HepG2 (cell line): ENCODE results near the gene GFPT1. TPM values are rescaled to one million over a fixed set of nuclear protein-coding genes. Genes with fewer than 3 reads are reported as not detected.

Experiments
- CTCF ChIP-seq: sonication (generic); formaldehyde crosslinking; IDR thresholded peaks from 2 replicates; pipeline ENCODE4 v1.5.0; 2020; ENCODE audit warnings: mild to moderate bottlenecking, missing genetic modification reagents, moderate library complexity
- FOXK1 ChIP-seq: sonication (generic); formaldehyde crosslinking; IDR thresholded peaks from 2 replicates; pipeline ENCODE4 v1.4.0; 2020; ENCODE audit warnings: low read depth, missing genetic modification reagents, borderline replicate concordance
- FOXM1 ChIP-seq: sonication (generic); formaldehyde crosslinking; IDR thresholded peaks from 2 replicates; pipeline ENCODE4 v1.5.0; 2020; ENCODE audit warnings: missing genetic modification reagents
- GATA4 ChIP-seq: sonication (generic); IDR thresholded peaks from 2 replicates; pipeline ENCODE4 v1.6.1; 2016; ENCODE audit warnings: antibody characterized with exemption, low read depth, borderline replicate concordance
- HOXA7 ChIP-seq: sonication (generic); formaldehyde crosslinking; IDR thresholded peaks from 2 replicates; pipeline ENCODE4 v1.8.1; 2022; ENCODE audit warnings: mild to moderate bottlenecking, missing genetic modification reagents, moderate library complexity
- MYC ChIP-seq: sonication (generic); formaldehyde crosslinking; IDR thresholded peaks from 2 replicates; pipeline ENCODE4 v1.9.0; 2021; ENCODE audit warnings: missing genetic modification reagents, borderline replicate concordance
- NFRKB ChIP-seq: fragments of 450-650 bp; IDR thresholded peaks from 2 replicates; pipeline ENCODE4 v1.6.1; 2017
- NRL ChIP-seq: sonication (generic); formaldehyde crosslinking; IDR thresholded peaks from 2 replicates; pipeline ENCODE4 v1.5.0; 2020; ENCODE audit warnings: missing genetic modification reagents, mild to moderate bottlenecking, moderate library complexity, borderline replicate concordance
- ONECUT2 ChIP-seq: sonication (generic); formaldehyde crosslinking; IDR thresholded peaks from 2 replicates; pipeline ENCODE4 v1.4.0; 2020; ENCODE audit warnings: missing genetic modification reagents
- POLR2G ChIP-seq: fragments of 200-400 bp; formaldehyde crosslinking; IDR thresholded peaks from 2 replicates; pipeline ENCODE4 v1.6.1; 2018; ENCODE audit warnings: mild to moderate bottlenecking, low read depth, low read length, moderate library complexity
- RBM39 ChIP-seq: fragments of 200-400 bp; formaldehyde crosslinking; IDR thresholded peaks from one replicate; pipeline ENCODE4 v1.6.1; 2018; ENCODE audit warnings: antibody characterized with exemption, mild to moderate bottlenecking, low read depth, low read length; ENCODE audit not compliant: poor library complexity, severe bottlenecking
- TGIF2 ChIP-seq: IDR thresholded peaks from 2 replicates; pipeline ENCODE4 v1.6.1; 2016; ENCODE audit warnings: control low read depth, missing compliant biosample characterization
- ZBTB14 ChIP-seq: sonication (generic); formaldehyde crosslinking; IDR thresholded peaks from 2 replicates; pipeline ENCODE4 v1.4.0; 2020; ENCODE audit warnings: missing genetic modification reagents
- ZKSCAN5 ChIP-seq: sonication (generic); formaldehyde crosslinking; IDR thresholded peaks from 2 replicates; pipeline ENCODE4 v1.5.1; 2020; ENCODE audit warnings: mild to moderate bottlenecking, missing genetic modification reagents
- ZNF224 ChIP-seq: sonication (generic); formaldehyde crosslinking; IDR thresholded peaks from 2 replicates; pipeline ENCODE4 v1.5.0; 2020; ENCODE audit warnings: mild to moderate bottlenecking, missing genetic modification reagents
- ZNF274 ChIP-seq: sonication (generic); formaldehyde crosslinking; IDR thresholded peaks from 2 replicates; pipeline ENCODE4 v1.5.1; 2020; ENCODE audit warnings: mild to moderate bottlenecking, missing genetic modification reagents
- ZNF275 ChIP-seq: sonication (generic); formaldehyde crosslinking; IDR thresholded peaks from 2 replicates; pipeline ENCODE4 v1.8.0; 2022; ENCODE audit warnings: missing genetic modification reagents, mild to moderate bottlenecking, inconsistent platforms, borderline replicate concordance
- ZNF282 ChIP-seq: fragments of 450-650 bp; IDR thresholded peaks from 2 replicates; pipeline ENCODE4 v1.6.1; 2018; ENCODE audit not compliant: partially characterized antibody
- ZNF570 ChIP-seq: sonication (generic); formaldehyde crosslinking; IDR thresholded peaks from 2 replicates; pipeline ENCODE4 v1.4.0; 2020; ENCODE audit warnings: mild to moderate bottlenecking, missing genetic modification reagents, borderline replicate concordance
- ZNF879 ChIP-seq: sonication (generic); formaldehyde crosslinking; IDR thresholded peaks from 2 replicates; pipeline ENCODE4 v1.8.1; 2023; ENCODE audit warnings: missing genetic modification reagents
- ZSCAN21 ChIP-seq: sonication (generic); formaldehyde crosslinking; IDR thresholded peaks from 2 replicates; pipeline ENCODE4 v1.8.0; 2022; ENCODE audit warnings: mild to moderate bottlenecking, missing genetic modification reagents, moderate library complexity, borderline replicate concordance
- polyA plus RNA-seq, 8 experiments: library from polyadenylated mRNA; depleted of rRNA in 3 of 8; stranded (reverse) in 7 of 8; unstranded in 1 of 8; fragments of >200 nt; fragmentation: Illumina TruSeq in 4 of 8; extraction: Trizol in 4 of 8; gene quantifications; 2 replicates each; pipeline versions ENCODE4 v1.2.1 to v1.2.3, GENCODE V29; 2011 to 2016; ENCODE audit warnings: low read depth in 4 of 8, missing spikeins in 1 of 8, mixed read lengths in 1 of 8; ENCODE audit not compliant: insufficient read depth in 1 of 8
- total RNA-seq, 5 experiments: library from RNA; depleted of rRNA; stranded (reverse); fragments of >200 nt; fragmentation: Illumina TruSeq; extraction: Trizol; gene quantifications; 2 replicates each; pipeline ENCODE4 v1.2.3, GENCODE V29; 2016; ENCODE audit warnings: low read depth in 1 of 5
- TF ChIP-seq, protein P1 (sequence below): sonication (generic); formaldehyde crosslinking; IDR thresholded peaks from 2 replicates; pipeline ENCODE4 v1.5.1; 2020; ENCODE audit warnings: missing genetic modification reagents, mild to moderate bottlenecking, borderline replicate concordance

The GFPT1 gene
- total and polyA plus RNA-seq, 2 of the 13 experiments (the other 11 are each of a cell fraction or from before 2014, with no cell fraction given) = 24.0 to 84.9 TPM

DNA sequence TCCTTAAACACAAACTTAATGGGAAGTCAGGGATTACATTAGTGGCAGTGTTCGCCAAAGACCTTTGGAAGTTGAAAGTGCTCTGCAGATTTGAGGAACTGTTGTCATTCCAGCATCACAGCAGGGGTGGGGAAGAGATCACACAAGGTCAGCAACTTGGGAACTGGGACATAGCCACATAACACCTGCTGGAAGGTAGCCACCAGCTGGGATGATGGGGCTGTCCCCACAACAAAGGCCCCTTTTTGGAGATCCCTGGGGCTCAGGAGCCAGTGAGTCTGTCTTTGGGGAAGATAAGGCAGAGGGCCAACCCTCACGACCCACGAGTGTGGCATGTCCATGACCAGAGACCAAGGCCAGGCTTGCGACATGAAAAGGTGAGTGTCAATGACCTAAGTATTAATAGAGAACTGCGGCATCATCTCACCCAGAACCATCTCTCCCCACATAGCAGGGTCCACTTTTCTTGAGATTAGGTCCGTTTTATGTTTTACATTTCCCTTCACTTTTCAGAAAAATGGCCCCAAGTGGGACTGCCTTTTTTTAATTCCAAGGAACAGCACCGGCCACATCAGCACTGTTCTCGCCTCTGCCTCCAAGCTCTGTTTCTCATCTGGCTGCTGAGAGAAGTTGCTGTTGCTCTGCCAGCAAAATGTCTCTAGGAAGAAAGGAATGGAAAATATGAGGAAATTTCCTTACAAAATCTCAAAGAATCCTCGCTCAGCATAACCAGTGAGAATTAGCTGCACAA is 106.9 kb downstream of the GFPT1 start (continued):
- TF ChIP-seq HOXA7 = no peak
- no peak for TF ChIP-seq NRL (CRISPR knock-in tag)
- TF ChIP-seq POLR2G = no peak
- no peak for TF ChIP-seq FOXK1 (CRISPR knock-in tag)
- no peak for TF ChIP-seq ZNF879 (CRISPR knock-in tag)
- TF ChIP-seq, protein P1, sequence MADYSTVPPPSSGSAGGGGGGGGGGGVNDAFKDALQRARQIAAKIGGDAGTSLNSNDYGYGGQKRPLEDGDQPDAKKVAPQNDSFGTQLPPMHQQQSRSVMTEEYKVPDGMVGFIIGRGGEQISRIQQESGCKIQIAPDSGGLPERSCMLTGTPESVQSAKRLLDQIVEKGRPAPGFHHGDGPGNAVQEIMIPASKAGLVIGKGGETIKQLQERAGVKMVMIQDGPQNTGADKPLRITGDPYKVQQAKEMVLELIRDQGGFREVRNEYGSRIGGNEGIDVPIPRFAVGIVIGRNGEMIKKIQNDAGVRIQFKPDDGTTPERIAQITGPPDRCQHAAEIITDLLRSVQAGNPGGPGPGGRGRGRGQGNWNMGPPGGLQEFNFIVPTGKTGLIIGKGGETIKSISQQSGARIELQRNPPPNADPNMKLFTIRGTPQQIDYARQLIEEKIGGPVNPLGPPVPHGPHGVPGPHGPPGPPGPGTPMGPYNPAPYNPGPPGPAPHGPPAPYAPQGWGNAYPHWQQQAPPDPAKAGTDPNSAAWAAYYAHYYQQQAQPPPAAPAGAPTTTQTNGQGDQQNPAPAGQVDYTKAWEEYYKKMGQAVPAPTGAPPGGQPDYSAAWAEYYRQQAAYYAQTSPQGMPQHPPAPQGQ (CRISPR knock-in tag) = no peak
- no peak for TF ChIP-seq ZNF282
- TF ChIP-seq NFRKB = no peak
- TF ChIP-seq MYC = peak; percentile 31; the same call in 1 of the 2 replicates
- TF ChIP-seq TGIF2 (CRISPR knock-in tag) = peak; percentile 51; the same call in 1 of the 2 replicates
- TF ChIP-seq ZKSCAN5 = no peak
- TF ChIP-seq ZNF274 (CRISPR knock-in tag) = no peak
- TF ChIP-seq ZSCAN21 (CRISPR knock-in tag) = 0 out of 2 replicates have a peak, but pooled peaks have one; percentile 13
- no peak for TF ChIP-seq FOXM1 (CRISPR knock-in tag)
- TF ChIP-seq ZNF570 (CRISPR knock-in tag) = no peak
- TF ChIP-seq ZNF275 (CRISPR knock-in tag) = no peak
- no peak for TF ChIP-seq ZBTB14 (CRISPR knock-in tag)
- no peak for TF ChIP-seq ONECUT2 (CRISPR knock-in tag)
- peak; percentile 69 for TF ChIP-seq GATA4
- no peak for TF ChIP-seq RBM39
- no peak for TF ChIP-seq CTCF (CRISPR knock-in tag)
- TF ChIP-seq ZNF224 (CRISPR knock-in tag) = no peak
